HG03045 (cell line): Measurements from ENCODE around the gene JAM2.
A peak's percentile ranks its signal among the peaks of the same experiment; 100 is the strongest.
"Not testable (repeated sequence)": the region's sequence is repeated elsewhere in the genome, so short reads cannot be mapped to it uniquely, and the experiment has no call there.

Source experiments
- ATAC-seq: cut with Tn5 transposase; IDR thresholded peaks from one replicate; pipeline ENCODE4 v1.9.1; 2021; ENCODE audit warnings: mild to moderate bottlenecking, moderate library complexity; ENCODE audit not compliant: unreplicated experiment

Gene JAM2

GRCh38 chr21:25714066-25714465 is 75.0 kb downstream of the JAM2 start:
- ATAC-seq, result not testable (repeated sequence)

GRCh38 chr21:25717491-25718147 is 78.6 kb downstream of the JAM2 start:
- ATAC-seq, result no peak

- no peak for ATAC-seq
Observed at GRCh38 chr21:25721987-25722386, 82.9 kb downstream of the JAM2 start.

GRCh38 chr21:25722631-25723030 is 83.6 kb downstream of the JAM2 start:
- no peak for ATAC-seq

GRCh38 chr21:25732091-25732760 is 93.2 kb downstream of the JAM2 start:
- no peak for ATAC-seq

GRCh38 chr21:25733859-25734653 is 95.0 kb downstream of the JAM2 start:
- peak; percentile 10 for ATAC-seq

- peak; percentile 1 for ATAC-seq
Observed at GRCh38 chr21:25734654-25734903, 95.5 kb downstream of the JAM2 start.

GRCh38 chr21:25734904-25735645 is 96.0 kb downstream of the JAM2 start, which contains the start of the genes ATP5PF and GABPA:
TSS of gene ATP5PF (minus strand) at chr21:25734904. CDS start at chr21:25729794, 5,110 bp downstream.
TSS of gene GABPA (plus strand) at chr21:25734972. CDS start at chr21:25741599, 6,627 bp downstream.
- ATAC-seq, result peak; percentile 89

- peak; percentile 17 for ATAC-seq
Observed at GRCh38 chr21:25735646-25736597, 96.9 kb downstream of the JAM2 start.

- ATAC-seq, result no peak
Observed at GRCh38 chr21:25737421-25737820, 98.4 kb downstream of the JAM2 start.

GRCh38 chr21:25742900-25743299 is 103.8 kb downstream of the JAM2 start:
- no peak for ATAC-seq

- no peak for ATAC-seq
Observed at GRCh38 chr21:25744854-25745253, 105.8 kb downstream of the JAM2 start.

- no peak for ATAC-seq
Observed at GRCh38 chr21:25750085-25750484, 111.0 kb downstream of the JAM2 start.

GRCh38 chr21:25752416-25752815 is 113.4 kb downstream of the JAM2 start:
- ATAC-seq, result no peak

GRCh38 chr21:25756190-25756932 is 117.3 kb downstream of the JAM2 start:
- no peak for ATAC-seq

GRCh38 chr21:25757531-25757930 is 118.5 kb downstream of the JAM2 start:
- no peak for ATAC-seq

GRCh38 chr21:25759573-25759972 is 120.5 kb downstream of the JAM2 start:
- no peak for ATAC-seq

- ATAC-seq, result no peak
Observed at GRCh38 chr21:25760061-25760460, 121.0 kb downstream of the JAM2 start.

GRCh38 chr21:25760677-25761076 is 121.6 kb downstream of the JAM2 start:
- no peak for ATAC-seq
